K562 treated with DMSO at 1 percent for 12 hours (cell line): ENCODE data around the gene MORC3. TPM values are rescaled to one million over a fixed set of nuclear protein-coding genes. Genes with fewer than 3 reads are reported as not detected.

Source experiments
- total RNA-seq: library from RNA; unstranded; fragments of 300-600 nt; gene quantifications from 2 replicates; pipeline ENCODE4 v1.2.3, GENCODE V29; 2022; ENCODE audit not compliant: insufficient read depth

The MORC3 gene, protein sequence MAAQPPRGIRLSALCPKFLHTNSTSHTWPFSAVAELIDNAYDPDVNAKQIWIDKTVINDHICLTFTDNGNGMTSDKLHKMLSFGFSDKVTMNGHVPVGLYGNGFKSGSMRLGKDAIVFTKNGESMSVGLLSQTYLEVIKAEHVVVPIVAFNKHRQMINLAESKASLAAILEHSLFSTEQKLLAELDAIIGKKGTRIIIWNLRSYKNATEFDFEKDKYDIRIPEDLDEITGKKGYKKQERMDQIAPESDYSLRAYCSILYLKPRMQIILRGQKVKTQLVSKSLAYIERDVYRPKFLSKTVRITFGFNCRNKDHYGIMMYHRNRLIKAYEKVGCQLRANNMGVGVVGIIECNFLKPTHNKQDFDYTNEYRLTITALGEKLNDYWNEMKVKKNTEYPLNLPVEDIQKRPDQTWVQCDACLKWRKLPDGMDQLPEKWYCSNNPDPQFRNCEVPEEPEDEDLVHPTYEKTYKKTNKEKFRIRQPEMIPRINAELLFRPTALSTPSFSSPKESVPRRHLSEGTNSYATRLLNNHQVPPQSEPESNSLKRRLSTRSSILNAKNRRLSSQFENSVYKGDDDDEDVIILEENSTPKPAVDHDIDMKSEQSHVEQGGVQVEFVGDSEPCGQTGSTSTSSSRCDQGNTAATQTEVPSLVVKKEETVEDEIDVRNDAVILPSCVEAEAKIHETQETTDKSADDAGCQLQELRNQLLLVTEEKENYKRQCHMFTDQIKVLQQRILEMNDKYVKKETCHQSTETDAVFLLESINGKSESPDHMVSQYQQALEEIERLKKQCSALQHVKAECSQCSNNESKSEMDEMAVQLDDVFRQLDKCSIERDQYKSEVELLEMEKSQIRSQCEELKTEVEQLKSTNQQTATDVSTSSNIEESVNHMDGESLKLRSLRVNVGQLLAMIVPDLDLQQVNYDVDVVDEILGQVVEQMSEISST
- 8.1 and 26.2 TPM in 2 replicates for total RNA-seq

DNA sequence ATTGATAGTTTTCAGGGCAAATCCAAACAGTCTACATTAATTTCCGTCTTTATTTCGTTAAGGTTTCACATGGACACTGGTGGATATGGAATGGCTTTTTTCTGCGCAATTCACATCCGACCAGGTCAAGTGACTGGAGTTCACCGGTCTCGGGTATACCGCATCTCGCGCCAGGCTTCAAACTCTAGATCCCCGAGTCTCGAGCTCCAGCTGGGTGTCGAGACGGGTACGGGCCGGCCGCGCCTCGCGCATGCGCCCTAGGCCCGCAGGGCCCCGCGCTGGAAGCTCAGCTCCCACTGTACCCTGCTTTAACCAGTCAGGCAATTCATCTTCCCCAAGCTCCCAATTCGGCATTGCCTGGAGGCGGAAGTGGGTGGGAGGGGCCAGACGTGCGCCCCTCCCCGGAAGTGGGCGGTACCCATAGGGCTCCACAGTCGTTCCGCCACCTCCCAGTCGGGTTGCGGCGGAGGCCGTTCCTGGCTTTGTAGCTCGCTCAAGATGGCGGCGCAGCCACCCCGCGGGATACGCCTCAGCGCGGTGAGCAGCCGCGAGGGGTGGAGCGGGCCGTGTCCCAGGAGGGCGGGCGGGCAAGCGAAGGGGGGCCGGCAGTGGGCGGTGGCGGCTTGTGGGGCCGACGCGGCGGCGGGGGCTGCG lies at the start of gene MORC3:
Gene MORC3, plus strand, starts transcription at position 431 of the 654 bp plus-strand sequence. Its CDS starts 68 bp downstream, at position 499.

DNA sequence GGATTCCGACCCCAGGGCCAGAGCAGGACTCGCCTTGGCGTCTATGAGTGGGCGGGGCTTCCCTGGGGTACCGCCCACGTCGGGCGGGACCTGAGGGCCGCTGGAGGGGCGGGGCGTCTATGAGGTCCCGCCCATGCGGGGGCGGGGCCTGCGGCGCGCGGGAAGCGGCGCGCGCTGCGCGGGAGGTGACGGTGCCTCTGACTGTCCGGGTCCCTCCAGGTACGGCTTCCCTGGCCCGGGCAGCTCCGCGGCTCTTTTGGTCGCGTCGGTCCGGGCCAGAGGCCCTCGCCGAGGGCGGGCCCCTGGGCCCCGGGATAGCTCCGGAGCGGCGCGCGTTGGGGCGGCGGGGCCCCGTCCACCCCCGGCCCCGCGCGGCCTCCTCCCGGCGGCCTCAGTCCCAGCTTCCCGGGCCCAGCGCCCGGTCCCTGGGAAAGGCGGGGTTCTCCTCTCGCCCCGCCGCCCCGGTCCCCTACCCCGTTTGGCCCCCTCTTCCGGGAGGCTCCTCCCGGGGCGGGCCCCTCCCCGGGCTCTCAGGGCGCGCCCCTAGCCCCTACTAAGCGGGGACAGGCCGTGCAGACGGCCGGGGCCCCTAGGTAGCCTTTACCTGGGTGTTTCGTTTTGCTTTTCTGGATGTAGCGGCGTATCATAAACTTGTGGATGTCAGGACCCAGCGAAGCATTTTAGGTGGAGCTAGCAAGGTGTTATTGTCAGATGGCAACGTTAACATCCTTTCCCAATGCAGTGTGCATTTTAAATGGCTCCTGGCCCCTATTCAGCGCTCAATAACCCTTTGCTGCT lies 65.4 kb downstream of the MORC3 start, which contains the start of gene CHAF1B:
Gene CHAF1B, plus strand, starts transcription at position 160 of the 798 bp plus-strand sequence. CDS start 745 bp downstream, outside the sequence.

Other genes starting within 250 kb of the MORC3 start
- not detected in 2 replicates for gene CBR3, start 185.1 kb upstream of the MORC3 start, total RNA-seq
- gene DOP1B, start 163.4 kb upstream of the MORC3 start, total RNA-seq: 0.60 and 7.2 TPM in 2 replicates
- 11.9 and 26.0 TPM in 2 replicates for gene CHAF1B, start 65.2 kb downstream of the MORC3 start, total RNA-seq
- gene CLDN14, start 159.9 kb downstream of the MORC3 start, total RNA-seq: not detected in 2 replicates